HepG2 (cell line): ENCODE measurements around the gene NPVF. TPM values are rescaled to one million over a fixed set of nuclear protein-coding genes. Genes with fewer than 3 reads are reported as not detected.

Experiments
- ATAC-seq: fragments of 200-7000 bp; cut with Tn5 transposase; 3 replicates; pipeline ENCODE4 v1.9.1; 2020; ENCODE audit warnings: mild to moderate bottlenecking, moderate library complexity
- BruUV-seq: library from RNA; stranded (reverse); fragments of 400-500 nt; replicated peaks from 2 replicates; lab custom pipeline; 2021; lab: Mats Ljungman, UMichigan
- CTCF ChIA-PET: fragments of 300-600 bp; formaldehyde crosslinking; extraction: SDS; loops from one replicate; lab custom pipeline; 2021; ENCODE audit warnings: low total read pairs, inconsistent platforms, low intra/inter-chr PET ratio; lab: Yijun Ruan, JAX
- POLR2A ChIA-PET: fragments of 350-600 bp; sonication (Branson Sonifier 250); formaldehyde crosslinking; loops from one replicate; lab custom pipeline; 2020; ENCODE audit warnings: antibody characterized with exemption, inconsistent platforms; lab: Yijun Ruan, JAX
- DNase-seq: peaks from one replicate; pipeline ENCODE4 v3.0.0-alpha.2; 2015; ENCODE audit warnings: low spot score
- FAIRE-seq: peaks from 3 replicates; lab custom pipeline; 2011; peaks lifted over from hg19 to GRCh38; lab: Jason Lieb, UNC
- H2AFZ ChIP-seq: one replicate; pipeline ENCODE4 v1.6.1; 2011; ENCODE audit warnings: low read length, inconsistent platforms
- H3K27ac ChIP-seq: fragments of 300-600 bp; 3 replicates; pipeline ENCODE4 v1.8.0; 2011; ENCODE audit warnings: mixed run types, mild to moderate bottlenecking, mixed read lengths, low read length, inconsistent platforms; ENCODE audit not compliant: insufficient read depth; ENCODE audit errors: extremely low read length
- H3K27me3 ChIP-seq, 2 experiments: fragments of 200-600 bp in 1 of 2; 2 replicates in 1 of 2; 3 replicates in 1 of 2; pipeline versions ENCODE4 v1.6.0 to v1.8.0; 2011; ENCODE audit warnings: low read length in 2 of 2, mild to moderate bottlenecking in 2 of 2, moderate library complexity in 2 of 2, inconsistent platforms in 1 of 2; ENCODE audit not compliant: insufficient read depth in 2 of 2, control insufficient read depth in 1 of 2
- H3K36me3 ChIP-seq, 2 experiments: fragments of 200-600 bp in 1 of 2; replicated peaks in 1 of 2; 2 replicates in 1 of 2; 3 replicates in 1 of 2; pipeline versions ENCODE4 v1.5.1 to v1.8.0; 2011; ENCODE audit warnings: low read length in 2 of 2, inconsistent platforms in 1 of 2; ENCODE audit not compliant: insufficient read depth in 2 of 2, control insufficient read depth in 1 of 2
- H3K4me1 ChIP-seq: 2 replicates; pipeline ENCODE4 v1.5.1; 2012; ENCODE audit warnings: low read length, inconsistent platforms; ENCODE audit not compliant: insufficient read depth
- H3K4me2 ChIP-seq: 2 replicates; pipeline ENCODE4 v1.6.0; 2011; ENCODE audit warnings: low read depth, low read length, inconsistent platforms
- H3K4me3 ChIP-seq, 3 experiments: fragments of 200-600 bp in 1 of 3; sonication (generic), shearing (Covaris generic) in 1 of 3; replicated peaks in 1 of 3; 2 replicates each; pipeline ENCODE4 v1.5.1; 2011 to 2016; ENCODE audit warnings: low read length in 3 of 3, inconsistent platforms in 2 of 3, low read depth in 2 of 3, mild to moderate bottlenecking in 2 of 3, control low read depth in 1 of 3, mixed read lengths in 1 of 3; ENCODE audit not compliant: insufficient read depth in 1 of 3
- H3K79me2 ChIP-seq: one replicate; pipeline ENCODE4 v1.6.1; 2011; ENCODE audit warnings: low read length, inconsistent platforms; ENCODE audit not compliant: insufficient read depth
- H3K9ac ChIP-seq: 2 replicates; pipeline ENCODE4 v1.6.0; 2011; ENCODE audit warnings: mild to moderate bottlenecking, low read depth, low read length, inconsistent platforms; ENCODE audit not compliant: insufficient read depth
- H3K9me3 ChIP-seq: 2 replicates; pipeline ENCODE4 v1.5.1; 2012; ENCODE audit warnings: mild to moderate bottlenecking, low read length
- H4K20me1 ChIP-seq: 2 replicates; pipeline ENCODE4 v1.6.0; 2011; ENCODE audit warnings: inconsistent platforms, mild to moderate bottlenecking, low read length, moderate library complexity; ENCODE audit not compliant: insufficient read depth
- GATAD1 ChIP-seq: IDR thresholded peaks from 2 replicates; pipeline ENCODE4 v1.6.1; 2016; ENCODE audit warnings: missing genetic modification reagents, missing compliant biosample characterization
- MZF1 ChIP-seq: sonication (generic); formaldehyde crosslinking; IDR thresholded peaks from 2 replicates; pipeline ENCODE4 v1.8.1; 2023; ENCODE audit warnings: mild to moderate bottlenecking, missing genetic modification reagents, borderline replicate concordance
- NCOR1 ChIP-seq: fragments of 200-600 bp; sonication (generic); IDR thresholded peaks from 2 replicates; pipeline ENCODE4 v1.7.0; 2017; ENCODE audit warnings: antibody characterized with exemption, low read length, borderline replicate concordance
- RBFOX2 ChIP-seq: fragments of 200-400 bp; formaldehyde crosslinking; IDR thresholded peaks from 2 replicates; pipeline ENCODE4 v1.6.1; 2017; ENCODE audit warnings: low read depth, mild to moderate bottlenecking, low read length
- SAFB2 ChIP-seq: sonication (generic); formaldehyde crosslinking; IDR thresholded peaks from 2 replicates; pipeline ENCODE4 v1.5.1; 2020; ENCODE audit warnings: missing genetic modification reagents, low read depth, mild to moderate bottlenecking, borderline replicate concordance
- SALL2 ChIP-seq: sonication (generic); formaldehyde crosslinking; IDR thresholded peaks from 2 replicates; pipeline ENCODE4 v1.8.1; 2023; ENCODE audit warnings: mild to moderate bottlenecking, missing genetic modification reagents, inconsistent platforms
- SMARCC2 ChIP-seq: fragments of 450-650 bp; IDR thresholded peaks from 2 replicates; pipeline ENCODE4 v1.6.1; 2017; ENCODE audit warnings: antibody characterized with exemption, mild to moderate bottlenecking
- ZFAT ChIP-seq: sonication (generic); formaldehyde crosslinking; conservative IDR thresholded peaks from 2 replicates; pipeline ENCODE4 v1.8.1; 2023; ENCODE audit warnings: missing genetic modification reagents, inconsistent platforms
- ZNF121 ChIP-seq: sonication (generic); formaldehyde crosslinking; IDR thresholded peaks from 2 replicates; pipeline ENCODE4 v1.5.0; 2020; ENCODE audit warnings: mild to moderate bottlenecking, missing genetic modification reagents
- ZNF335 ChIP-seq: sonication (generic); formaldehyde crosslinking; IDR thresholded peaks from 2 replicates; pipeline ENCODE4 v1.4.0; 2020; ENCODE audit warnings: missing genetic modification reagents
- ZNF354B ChIP-seq: sonication (generic); formaldehyde crosslinking; IDR thresholded peaks from 2 replicates; pipeline ENCODE4 v1.8.0; 2022; ENCODE audit warnings: mild to moderate bottlenecking, missing genetic modification reagents
- ZNF569 ChIP-seq: sonication (generic); formaldehyde crosslinking; IDR thresholded peaks from 2 replicates; pipeline ENCODE4 v1.5.0; 2020; ENCODE audit warnings: mild to moderate bottlenecking, missing genetic modification reagents, moderate library complexity, borderline replicate concordance
- WGBS: methylation state at CpG from one replicate; pipeline ENCODE4 v1.1.6; 2017; ENCODE audit warnings: low lambda C conversion rate; 5-methylcytosine and 5-hydroxymethylcytosine counted together
- in situ Hi-C: cut with HindIII; loops from 2 replicates; pipeline ENCODE4 v1.10.0; 2017; ENCODE audit warnings: low pct_unique_long_range_greater_than_20kb; ENCODE audit not compliant: extremely low pct_ligation_motif_present
- intact Hi-C: fragments of 100-400 bp; cut with micrococcal nuclease; formaldehyde crosslinking; loops from one replicate; pipeline ENCODE4 v1.10.0; 2022; ENCODE audit not compliant: unreplicated experiment
- polyA plus RNA-seq, 8 experiments: library from polyadenylated mRNA; depleted of rRNA in 3 of 8; stranded (reverse) in 7 of 8; unstranded in 1 of 8; fragments of >200 nt; fragmentation: Illumina TruSeq in 4 of 8; extraction: Trizol in 4 of 8; gene quantifications; 2 replicates each; pipeline versions ENCODE4 v1.2.1 to v1.2.3, GENCODE V29; 2011 to 2016; ENCODE audit warnings: low read depth in 4 of 8, missing spikeins in 1 of 8, mixed read lengths in 1 of 8; ENCODE audit not compliant: insufficient read depth in 1 of 8
- total RNA-seq, 5 experiments: library from RNA; depleted of rRNA; stranded (reverse); fragments of >200 nt; fragmentation: Illumina TruSeq; extraction: Trizol; gene quantifications; 2 replicates each; pipeline ENCODE4 v1.2.3, GENCODE V29; 2016; ENCODE audit warnings: low read depth in 1 of 5
- TF ChIP-seq, protein P1 (sequence below): sonication (generic); formaldehyde crosslinking; IDR thresholded peaks from 2 replicates; pipeline ENCODE4 v1.5.0; 2020; ENCODE audit warnings: missing genetic modification reagents, mild to moderate bottlenecking, borderline replicate concordance
- TF ChIP-seq, protein P2 (sequence below): sonication (generic); formaldehyde crosslinking; IDR thresholded peaks from 2 replicates; pipeline ENCODE4 v1.5.1; 2020; ENCODE audit warnings: missing genetic modification reagents, mild to moderate bottlenecking, borderline replicate concordance
- TF ChIP-seq, protein P3 (sequence below): sonication (generic); formaldehyde crosslinking; IDR thresholded peaks from 2 replicates; pipeline ENCODE4 v1.4.0; 2020; ENCODE audit warnings: low read depth, missing genetic modification reagents

The NPVF gene
- total and polyA plus RNA-seq, 2 of the 13 experiments (the other 11 are each of a cell fraction or from before 2014, with no cell fraction given) = not detected

DNA sequence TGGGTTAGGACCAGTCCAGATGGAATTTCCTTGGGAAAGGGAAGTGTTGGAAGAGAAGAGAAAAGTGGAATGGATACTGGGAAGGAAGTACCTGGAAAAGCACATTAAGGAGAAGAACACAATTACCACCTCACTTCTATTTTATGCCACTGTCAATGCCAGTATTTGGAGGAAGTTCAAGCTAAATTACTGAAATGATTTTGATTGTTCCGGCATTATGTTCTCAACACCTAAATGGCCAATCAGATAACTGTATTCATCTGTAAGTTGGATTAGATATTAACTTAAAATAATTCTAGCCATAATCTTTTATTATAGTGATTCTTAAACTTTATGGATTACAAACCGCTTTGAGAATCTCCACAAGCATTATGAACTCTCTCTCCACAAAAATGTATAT is 7.3 kb downstream of the NPVF start:
- no peak for ATAC-seq
- Histone ChIP-seq H3K79me2 (no peaks in the 10 kb centered on the region), H3K4me2 (no peak overlapping the region), H3K4me1 (no peaks in the 10 kb centered on the region), H4K20me1 (no peaks in the 10 kb centered on the region), H3K27me3 (peaks cover 0 to 29% of the 10 kb centered on the region in 2 experiments; a peak in 3 of 5 replicates), H3K27ac (no peak overlapping the region), H3K4me3 (no peak overlapping the region), H2AFZ (no peak overlapping the region), H3K9me3 (no peaks in the 10 kb centered on the region), H3K36me3 (no peaks in the 10 kb centered on the region), H3K9ac (no peak overlapping the region)
- ChIA-PET CTCF (no interaction called here), POLR2A (no interaction called here)
- no peak for TF ChIP-seq GATAD1
- TF ChIP-seq ZNF569 (CRISPR knock-in tag) = no peak
- TF ChIP-seq SAFB2 (CRISPR knock-in tag) = no peak
- no peak for TF ChIP-seq MZF1 (CRISPR knock-in tag)
- no peak for TF ChIP-seq ZNF354B (CRISPR knock-in tag)
- TF ChIP-seq SALL2 = no peak
- TF ChIP-seq, protein P1, sequence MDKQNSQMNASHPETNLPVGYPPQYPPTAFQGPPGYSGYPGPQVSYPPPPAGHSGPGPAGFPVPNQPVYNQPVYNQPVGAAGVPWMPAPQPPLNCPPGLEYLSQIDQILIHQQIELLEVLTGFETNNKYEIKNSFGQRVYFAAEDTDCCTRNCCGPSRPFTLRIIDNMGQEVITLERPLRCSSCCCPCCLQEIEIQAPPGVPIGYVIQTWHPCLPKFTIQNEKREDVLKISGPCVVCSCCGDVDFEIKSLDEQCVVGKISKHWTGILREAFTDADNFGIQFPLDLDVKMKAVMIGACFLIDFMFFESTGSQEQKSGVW = no peak
- TF ChIP-seq ZNF121 = no peak
- no peak for TF ChIP-seq SMARCC2
- TF ChIP-seq, protein P2, sequence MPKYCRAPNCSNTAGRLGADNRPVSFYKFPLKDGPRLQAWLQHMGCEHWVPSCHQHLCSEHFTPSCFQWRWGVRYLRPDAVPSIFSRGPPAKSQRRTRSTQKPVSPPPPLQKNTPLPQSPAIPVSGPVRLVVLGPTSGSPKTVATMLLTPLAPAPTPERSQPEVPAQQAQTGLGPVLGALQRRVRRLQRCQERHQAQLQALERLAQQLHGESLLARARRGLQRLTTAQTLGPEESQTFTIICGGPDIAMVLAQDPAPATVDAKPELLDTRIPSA (CRISPR knock-in tag) = no peak
- TF ChIP-seq NCOR1 = no peak
- no peak for TF ChIP-seq ZNF335 (CRISPR knock-in tag)
- TF ChIP-seq, protein P3, sequence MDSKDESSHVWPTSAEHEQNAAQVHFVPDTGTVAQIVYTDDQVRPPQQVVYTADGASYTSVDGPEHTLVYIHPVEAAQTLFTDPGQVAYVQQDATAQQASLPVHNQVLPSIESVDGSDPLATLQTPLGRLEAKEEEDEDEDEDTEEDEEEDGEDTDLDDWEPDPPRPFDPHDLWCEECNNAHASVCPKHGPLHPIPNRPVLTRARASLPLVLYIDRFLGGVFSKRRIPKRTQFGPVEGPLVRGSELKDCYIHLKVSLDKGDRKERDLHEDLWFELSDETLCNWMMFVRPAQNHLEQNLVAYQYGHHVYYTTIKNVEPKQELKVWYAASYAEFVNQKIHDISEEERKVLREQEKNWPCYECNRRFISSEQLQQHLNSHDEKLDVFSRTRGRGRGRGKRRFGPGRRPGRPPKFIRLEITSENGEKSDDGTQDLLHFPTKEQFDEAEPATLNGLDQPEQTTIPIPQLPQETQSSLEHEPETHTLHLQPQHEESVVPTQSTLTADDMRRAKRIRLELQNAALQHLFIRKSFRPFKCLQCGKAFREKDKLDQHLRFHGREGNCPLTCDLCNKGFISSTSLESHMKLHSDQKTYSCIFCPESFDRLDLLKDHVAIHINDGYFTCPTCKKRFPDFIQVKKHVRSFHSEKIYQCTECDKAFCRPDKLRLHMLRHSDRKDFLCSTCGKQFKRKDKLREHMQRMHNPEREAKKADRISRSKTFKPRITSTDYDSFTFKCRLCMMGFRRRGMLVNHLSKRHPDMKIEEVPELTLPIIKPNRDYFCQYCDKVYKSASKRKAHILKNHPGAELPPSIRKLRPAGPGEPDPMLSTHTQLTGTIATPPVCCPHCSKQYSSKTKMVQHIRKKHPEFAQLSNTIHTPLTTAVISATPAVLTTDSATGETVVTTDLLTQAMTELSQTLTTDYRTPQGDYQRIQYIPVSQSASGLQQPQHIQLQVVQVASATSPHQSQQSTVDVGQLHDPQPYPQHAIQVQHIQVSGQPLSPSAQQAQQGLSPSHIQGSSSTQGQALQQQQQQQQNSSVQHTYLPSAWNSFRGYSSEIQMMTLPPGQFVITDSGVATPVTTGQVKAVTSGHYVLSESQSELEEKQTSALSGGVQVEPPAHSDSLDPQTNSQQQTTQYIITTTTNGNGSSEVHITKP (CRISPR knock-in tag) = no peak
- TF ChIP-seq RBFOX2 = no peak
- TF ChIP-seq ZFAT (CRISPR knock-in tag) = no peak
- BruUV-seq = no TSS peak
- intact Hi-C loops = loop anchor here (5.0 kb wide), 1 partner anchor 639 kb away; no protein-coding TSS in a partner anchor
- DNase-seq = no peak
- no peak for FAIRE-seq
- 32% methylated on average over 2 of the region's 2 CpGs for WGBS
- in situ Hi-C loops = no loop called here
